GM23338 (cell line): ENCODE data around the gene FAM3D. TPM values are rescaled to one million over a fixed set of nuclear protein-coding genes. Genes with fewer than 3 reads are reported as not detected.

ENCODE experiments used
- ATAC-seq: fragments of 200-7000 bp; cut with Tn5 transposase; 3 replicates; pipeline ENCODE4 v1.9.1; 2020
- DNase-seq: peaks from one replicate; pipeline ENCODE4 v3.0.0-alpha.2; 2015; ENCODE audit warnings: low spot score
- H2AFZ ChIP-seq: fragments of 200-600 bp; sonication (generic); 2 replicates; pipeline ENCODE4 v1.8.0; 2016; ENCODE audit warnings: antibody characterized with exemption, mild to moderate bottlenecking, moderate library complexity
- H3F3A ChIP-seq: fragments of 200-600 bp; sonication (generic); replicated peaks from 2 replicates; pipeline ENCODE4 v1.8.0; 2017; ENCODE audit warnings: antibody characterized with exemption, mixed run types, low read depth
- H3K27ac ChIP-seq: fragments of 200-600 bp; sonication (generic); 2 replicates; pipeline ENCODE4 v1.6.1; 2016; ENCODE audit warnings: low read depth
- H3K27me3 ChIP-seq: fragments of 200-600 bp; sonication (generic); 2 replicates; pipeline ENCODE4 v1.8.0; 2016; ENCODE audit warnings: mild to moderate bottlenecking, mixed run types, moderate library complexity; ENCODE audit not compliant: insufficient read depth
- H3K36me3 ChIP-seq: fragments of 200-600 bp; sonication (generic); 2 replicates; pipeline ENCODE4 v1.8.0; 2016; ENCODE audit warnings: mild to moderate bottlenecking; ENCODE audit not compliant: insufficient read depth
- H3K4me1 ChIP-seq: fragments of 200-600 bp; sonication (generic); 2 replicates; pipeline ENCODE4 v1.8.0; 2016; ENCODE audit warnings: mild to moderate bottlenecking, moderate library complexity; ENCODE audit not compliant: insufficient read depth
- H3K4me2 ChIP-seq: fragments of 200-600 bp; sonication (generic); 2 replicates; pipeline ENCODE4 v1.7.1; 2017; ENCODE audit warnings: mixed run types
- H3K4me3 ChIP-seq: fragments of 200-600 bp; sonication (generic); 2 replicates; pipeline ENCODE4 v1.6.1; 2016; ENCODE audit warnings: mixed run types
- H3K79me2 ChIP-seq: fragments of 200-600 bp; sonication (generic); replicated peaks from 2 replicates; pipeline ENCODE4 v1.8.0; 2017; ENCODE audit warnings: mild to moderate bottlenecking; ENCODE audit not compliant: insufficient read depth
- H3K9me2 ChIP-seq: fragments of 200-600 bp; sonication (generic); 2 replicates; pipeline ENCODE4 v1.8.0; 2017; ENCODE audit not compliant: insufficient read depth
- H4K20me1 ChIP-seq: fragments of 200-600 bp; sonication (generic); replicated peaks from 2 replicates; pipeline ENCODE4 v1.8.0; 2017; ENCODE audit warnings: mild to moderate bottlenecking; ENCODE audit not compliant: insufficient read depth
- H3K27ac Mint-ChIP-seq: 2 replicates; pipeline ENCODE4 v1.8.0; 2020; ENCODE audit warnings: inconsistent platforms, mild to moderate bottlenecking, moderate library complexity, mixed read lengths
- H3K27me3 Mint-ChIP-seq: 3 replicates; pipeline ENCODE4 v1.8.0; 2022; ENCODE audit warnings: low read depth, mild to moderate bottlenecking, moderate library complexity, mixed read lengths, inconsistent platforms; ENCODE audit not compliant: insufficient read depth, poor library complexity
- H3K36me3 Mint-ChIP-seq: 3 replicates; pipeline ENCODE4 v1.8.0; 2021; ENCODE audit warnings: low read depth, mild to moderate bottlenecking, inconsistent platforms, moderate library complexity, mixed read lengths
- H3K4me1 Mint-ChIP-seq: 3 replicates; pipeline ENCODE4 v1.8.0; 2020; ENCODE audit warnings: mild to moderate bottlenecking, inconsistent platforms, mixed read lengths
- H3K4me3 Mint-ChIP-seq: 3 replicates; pipeline ENCODE4 v1.8.0; 2021; ENCODE audit warnings: moderate library complexity, mild to moderate bottlenecking, inconsistent platforms, mixed read lengths
- H3K9me3 Mint-ChIP-seq: 3 replicates; pipeline ENCODE4 v1.8.0; 2020; ENCODE audit warnings: moderate library complexity, mild to moderate bottlenecking, inconsistent platforms, mixed read lengths
- EZH2 ChIP-seq: fragments of 200-600 bp; sonication (generic); IDR thresholded peaks from one replicate; pipeline ENCODE4 v1.8.0; 2017; ENCODE audit warnings: antibody characterized with exemption, mild to moderate bottlenecking, low read depth; ENCODE audit not compliant: unreplicated experiment
- POLR2AphosphoS5 ChIP-seq: IDR thresholded peaks from 2 replicates; pipeline ENCODE4 v1.6.1; 2016; ENCODE audit warnings: antibody characterized with exemption, low read depth
- STAT1 ChIP-seq: IDR thresholded peaks from one replicate; pipeline ENCODE4 v1.6.1; 2016; ENCODE audit warnings: antibody characterized with exemption; ENCODE audit not compliant: unreplicated experiment
- ZNF114 ChIP-seq: fragments of 250-450 bp; sonication (Bioruptor Pico); IDR thresholded peaks from 2 replicates; pipeline ENCODE4 v1.5.0; 2020; ENCODE audit warnings: mild to moderate bottlenecking, moderate library complexity
- ZNF331 ChIP-seq: fragments of 250-450 bp; sonication (Bioruptor Pico); IDR thresholded peaks from 2 replicates; pipeline ENCODE4 v1.5.0; 2020; ENCODE audit warnings: low read depth, mild to moderate bottlenecking, moderate library complexity
- polyA plus RNA-seq: library from polyadenylated mRNA; unstranded; fragments of >200 nt; fragmentation: Nextera tagmentation; extraction: Ambion mirVana; gene quantifications from 2 replicates; pipeline ENCODE4 v1.2.1, GENCODE V29; 2016
- total RNA-seq: library from RNA; depleted of rRNA; stranded (reverse); fragments of >200 nt; shearing (Covaris generic); gene quantifications from 2 replicates; pipeline ENCODE4 v1.2.3, GENCODE V29; 2014
- TF ChIP-seq, protein P1 (sequence below): fragments of 250-450 bp; sonication (Bioruptor Pico); IDR thresholded peaks from 2 replicates; pipeline ENCODE4 v1.5.0; 2020; ENCODE audit warnings: mild to moderate bottlenecking, moderate library complexity
- TF ChIP-seq, protein P2 (sequence below): IDR thresholded peaks from one replicate; pipeline ENCODE4 v1.6.1; 2018; ENCODE audit warnings: antibody characterized with exemption; ENCODE audit not compliant: unreplicated experiment

Gene FAM3D
- total and polyA plus RNA-seq, 2 experiments from 2014 or later, result 0.26 TPM; not detected in 1

DNA sequence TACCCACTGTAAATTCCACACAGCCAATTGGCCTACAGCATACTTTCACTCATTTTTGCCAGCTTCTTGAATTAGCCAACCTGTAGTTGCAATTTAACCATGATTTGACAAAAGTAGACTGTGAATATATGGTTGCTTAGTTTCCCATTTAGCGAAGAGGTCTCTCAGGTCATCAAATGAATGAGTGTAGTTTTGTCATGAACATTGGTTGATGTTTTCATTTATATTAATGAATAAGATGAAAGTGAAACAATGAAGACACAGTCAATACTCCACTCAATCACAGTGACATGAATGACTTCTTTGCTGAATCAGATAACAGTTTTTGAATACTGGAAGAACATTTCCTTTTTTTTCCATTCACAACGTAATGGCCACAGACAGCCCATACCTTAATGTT is 15.3 kb upstream of the FAM3D start:
- no peak for ATAC-seq

More for the DNA sequence above, 15.3 kb upstream of the FAM3D start:
- DNase-seq, result no peak
- H3K4me3 Mint-ChIP-seq, result no peak overlapping the region
- peaks cover 7% of the 10 kb centered on the region for H3K36me3 Mint-ChIP-seq
- no peaks in the 10 kb centered on the region for H3K36me3 ChIP-seq
- TF ChIP-seq, protein P1, sequence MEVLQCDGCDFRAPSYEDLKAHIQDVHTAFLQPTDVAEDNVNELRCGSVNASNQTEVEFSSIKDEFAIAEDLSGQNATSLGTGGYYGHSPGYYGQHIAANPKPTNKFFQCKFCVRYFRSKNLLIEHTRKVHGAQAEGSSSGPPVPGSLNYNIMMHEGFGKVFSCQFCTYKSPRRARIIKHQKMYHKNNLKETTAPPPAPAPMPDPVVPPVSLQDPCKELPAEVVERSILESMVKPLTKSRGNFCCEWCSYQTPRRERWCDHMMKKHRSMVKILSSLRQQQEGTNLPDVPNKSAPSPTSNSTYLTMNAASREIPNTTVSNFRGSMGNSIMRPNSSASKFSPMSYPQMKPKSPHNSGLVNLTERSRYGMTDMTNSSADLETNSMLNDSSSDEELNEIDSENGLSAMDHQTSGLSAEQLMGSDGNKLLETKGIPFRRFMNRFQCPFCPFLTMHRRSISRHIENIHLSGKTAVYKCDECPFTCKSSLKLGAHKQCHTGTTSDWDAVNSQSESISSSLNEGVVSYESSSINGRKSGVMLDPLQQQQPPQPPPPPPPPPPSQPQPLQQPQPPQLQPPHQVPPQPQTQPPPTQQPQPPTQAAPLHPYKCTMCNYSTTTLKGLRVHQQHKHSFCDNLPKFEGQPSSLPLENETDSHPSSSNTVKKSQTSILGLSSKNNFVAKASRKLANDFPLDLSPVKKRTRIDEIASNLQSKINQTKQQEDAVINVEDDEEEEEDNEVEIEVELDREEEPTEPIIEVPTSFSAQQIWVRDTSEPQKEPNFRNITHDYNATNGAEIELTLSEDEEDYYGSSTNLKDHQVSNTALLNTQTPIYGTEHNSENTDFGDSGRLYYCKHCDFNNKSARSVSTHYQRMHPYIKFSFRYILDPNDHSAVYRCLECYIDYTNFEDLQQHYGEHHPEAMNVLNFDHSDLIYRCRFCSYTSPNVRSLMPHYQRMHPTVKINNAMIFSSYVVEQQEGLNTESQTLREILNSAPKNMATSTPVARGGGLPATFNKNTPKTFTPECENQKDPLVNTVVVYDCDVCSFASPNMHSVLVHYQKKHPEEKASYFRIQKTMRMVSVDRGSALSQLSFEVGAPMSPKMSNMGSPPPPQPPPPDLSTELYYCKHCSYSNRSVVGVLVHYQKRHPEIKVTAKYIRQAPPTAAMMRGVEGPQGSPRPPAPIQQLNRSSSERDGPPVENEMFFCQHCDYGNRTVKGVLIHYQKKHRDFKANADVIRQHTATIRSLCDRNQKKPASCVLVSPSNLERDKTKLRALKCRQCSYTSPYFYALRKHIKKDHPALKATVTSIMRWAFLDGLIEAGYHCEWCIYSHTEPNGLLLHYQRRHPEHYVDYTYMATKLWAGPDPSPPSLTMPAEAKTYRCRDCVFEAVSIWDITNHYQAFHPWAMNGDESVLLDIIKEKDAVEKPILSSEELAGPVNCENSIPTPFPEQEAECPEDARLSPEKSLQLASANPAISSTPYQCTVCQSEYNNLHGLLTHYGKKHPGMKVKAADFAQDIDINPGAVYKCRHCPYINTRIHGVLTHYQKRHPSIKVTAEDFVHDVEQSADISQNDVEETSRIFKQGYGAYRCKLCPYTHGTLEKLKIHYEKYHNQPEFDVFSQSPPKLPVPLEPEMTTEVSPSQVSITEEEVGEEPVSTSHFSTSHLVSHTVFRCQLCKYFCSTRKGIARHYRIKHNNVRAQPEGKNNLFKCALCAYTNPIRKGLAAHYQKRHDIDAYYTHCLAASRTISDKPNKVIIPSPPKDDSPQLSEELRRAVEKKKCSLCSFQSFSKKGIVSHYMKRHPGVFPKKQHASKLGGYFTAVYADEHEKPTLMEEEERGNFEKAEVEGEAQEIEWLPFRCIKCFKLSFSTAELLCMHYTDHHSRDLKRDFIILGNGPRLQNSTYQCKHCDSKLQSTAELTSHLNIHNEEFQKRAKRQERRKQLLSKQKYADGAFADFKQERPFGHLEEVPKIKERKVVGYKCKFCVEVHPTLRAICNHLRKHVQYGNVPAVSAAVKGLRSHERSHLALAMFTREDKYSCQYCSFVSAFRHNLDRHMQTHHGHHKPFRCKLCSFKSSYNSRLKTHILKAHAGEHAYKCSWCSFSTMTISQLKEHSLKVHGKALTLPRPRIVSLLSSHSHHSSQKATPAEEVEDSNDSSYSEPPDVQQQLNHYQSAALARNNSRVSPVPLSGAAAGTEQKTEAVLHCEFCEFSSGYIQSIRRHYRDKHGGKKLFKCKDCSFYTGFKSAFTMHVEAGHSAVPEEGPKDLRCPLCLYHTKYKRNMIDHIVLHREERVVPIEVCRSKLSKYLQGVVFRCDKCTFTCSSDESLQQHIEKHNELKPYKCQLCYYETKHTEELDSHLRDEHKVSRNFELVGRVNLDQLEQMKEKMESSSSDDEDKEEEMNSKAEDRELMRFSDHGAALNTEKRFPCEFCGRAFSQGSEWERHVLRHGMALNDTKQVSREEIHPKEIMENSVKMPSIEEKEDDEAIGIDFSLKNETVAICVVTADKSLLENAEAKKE, result no peak
- TF ChIP-seq, protein P2, sequence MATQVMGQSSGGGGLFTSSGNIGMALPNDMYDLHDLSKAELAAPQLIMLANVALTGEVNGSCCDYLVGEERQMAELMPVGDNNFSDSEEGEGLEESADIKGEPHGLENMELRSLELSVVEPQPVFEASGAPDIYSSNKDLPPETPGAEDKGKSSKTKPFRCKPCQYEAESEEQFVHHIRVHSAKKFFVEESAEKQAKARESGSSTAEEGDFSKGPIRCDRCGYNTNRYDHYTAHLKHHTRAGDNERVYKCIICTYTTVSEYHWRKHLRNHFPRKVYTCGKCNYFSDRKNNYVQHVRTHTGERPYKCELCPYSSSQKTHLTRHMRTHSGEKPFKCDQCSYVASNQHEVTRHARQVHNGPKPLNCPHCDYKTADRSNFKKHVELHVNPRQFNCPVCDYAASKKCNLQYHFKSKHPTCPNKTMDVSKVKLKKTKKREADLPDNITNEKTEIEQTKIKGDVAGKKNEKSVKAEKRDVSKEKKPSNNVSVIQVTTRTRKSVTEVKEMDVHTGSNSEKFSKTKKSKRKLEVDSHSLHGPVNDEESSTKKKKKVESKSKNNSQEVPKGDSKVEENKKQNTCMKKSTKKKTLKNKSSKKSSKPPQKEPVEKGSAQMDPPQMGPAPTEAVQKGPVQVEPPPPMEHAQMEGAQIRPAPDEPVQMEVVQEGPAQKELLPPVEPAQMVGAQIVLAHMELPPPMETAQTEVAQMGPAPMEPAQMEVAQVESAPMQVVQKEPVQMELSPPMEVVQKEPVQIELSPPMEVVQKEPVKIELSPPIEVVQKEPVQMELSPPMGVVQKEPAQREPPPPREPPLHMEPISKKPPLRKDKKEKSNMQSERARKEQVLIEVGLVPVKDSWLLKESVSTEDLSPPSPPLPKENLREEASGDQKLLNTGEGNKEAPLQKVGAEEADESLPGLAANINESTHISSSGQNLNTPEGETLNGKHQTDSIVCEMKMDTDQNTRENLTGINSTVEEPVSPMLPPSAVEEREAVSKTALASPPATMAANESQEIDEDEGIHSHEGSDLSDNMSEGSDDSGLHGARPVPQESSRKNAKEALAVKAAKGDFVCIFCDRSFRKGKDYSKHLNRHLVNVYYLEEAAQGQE, result no peak
- TF ChIP-seq POLR2AphosphoS5 (no peak), EZH2 (no peak), ZNF331 (CRISPR knock-in tag) (no peak), ZNF114 (no peak), STAT1 (no peak)
- H3K27ac Mint-ChIP-seq, result no peak overlapping the region
- no peak overlapping the region for H3K4me2 ChIP-seq
- peaks cover 4% of the 10 kb centered on the region; the same call in 1 of the 3 replicates for H3K4me1 Mint-ChIP-seq
- H3K27ac ChIP-seq, result no peak overlapping the region
- H3K27me3 ChIP-seq, result no peaks in the 10 kb centered on the region
- peaks cover 3% of the 10 kb centered on the region for H3K27me3 Mint-ChIP-seq
- no peaks in the 10 kb centered on the region for H3K79me2 ChIP-seq
- H3K4me1 ChIP-seq, result 0 out of 2 replicates have a peak, but pooled peaks cover 6% of the 10 kb centered on the region
- peaks cover 28% of the 10 kb centered on the region for H3K9me3 Mint-ChIP-seq
- no peaks in the 10 kb centered on the region for H4K20me1 ChIP-seq
- H2AFZ ChIP-seq, result no peak overlapping the region
- H3K4me3 ChIP-seq, result no peak overlapping the region
- H3K9me2 ChIP-seq, result 0 out of 2 replicates have a peak, but pooled peaks cover 6% of the 10 kb centered on the region
- H3F3A ChIP-seq, result no peaks in the 10 kb centered on the region
